Uterus (tissue), 2 donors: ENCODE measurements around the gene IFI35.

Experiments
- CTCF ChIP-seq, 4 experiments: fragments of 200-600 bp in 2 of 4; fragments of 450-650 bp in 2 of 4; sonication (generic) in 2 of 4; IDR thresholded peaks; one replicate each; pipeline ENCODE4 v1.5.1; 2016 to 2019; ENCODE audit warnings: antibody characterized with exemption in 4 of 4, mild to moderate bottlenecking in 2 of 4, moderate library complexity in 1 of 4
- POLR2A ChIP-seq, 2 donors: fragments of 450-650 bp; IDR thresholded peaks; one replicate each; pipeline ENCODE4 v1.6.1; 2016; ENCODE audit warnings: antibody characterized with exemption in 2 of 2, mild to moderate bottlenecking in 1 of 2, moderate library complexity in 1 of 2

- TF ChIP-seq CTCF (IDR thresholded peaks at IDR 0.05) (no peak), POLR2A (IDR thresholded peaks at IDR 0.05) (no peak)
These were observed 20.8 kb downstream of the IFI35 start for GRCh38 chr17:43027091-43028032.
